ENCODE results near the gene PALS1.

DNA sequence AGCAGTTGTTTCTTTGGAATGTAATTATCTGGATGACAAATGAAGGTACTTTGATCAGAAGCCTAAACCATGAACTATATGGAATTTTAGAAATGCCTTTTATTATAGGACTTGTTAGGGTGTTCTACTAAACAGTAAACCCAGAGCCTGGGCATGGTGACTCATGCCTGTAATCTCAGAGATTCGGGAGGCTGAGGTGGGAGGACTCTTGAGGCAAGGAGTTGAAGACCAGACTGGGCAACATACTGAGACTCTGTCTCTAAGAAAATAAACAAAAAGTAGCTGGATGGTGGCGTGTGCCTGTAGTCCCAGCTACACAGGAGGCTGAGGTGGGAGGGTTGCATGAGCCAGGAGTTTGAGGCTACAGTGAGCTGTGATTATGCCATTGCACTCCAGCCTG lies 23.9 kb downstream of the PALS1 start:
- TF ChIP-seq POLR2A (IDR thresholded peaks at IDR 0.05; ENCODE audit: low read depth, low read length) (no peak), TAF1 (IDR thresholded peaks at IDR 0.05; ENCODE audit: low read depth, low read length) (no peak), POLR2AphosphoS5 (IDR thresholded peaks at IDR 0.05; ENCODE audit: low read depth, low read length) (no peak), POU2F2 (IDR thresholded peaks at IDR 0.05; ENCODE audit: low read depth, low read length) (no peak), SPI1 (IDR thresholded peaks at IDR 0.05; ENCODE audit: low read depth, low read length) (no peak)

Data from GM12891 (cell line).